ENCODE results near the gene TTLL7.

TTLL7 gene

DNA sequence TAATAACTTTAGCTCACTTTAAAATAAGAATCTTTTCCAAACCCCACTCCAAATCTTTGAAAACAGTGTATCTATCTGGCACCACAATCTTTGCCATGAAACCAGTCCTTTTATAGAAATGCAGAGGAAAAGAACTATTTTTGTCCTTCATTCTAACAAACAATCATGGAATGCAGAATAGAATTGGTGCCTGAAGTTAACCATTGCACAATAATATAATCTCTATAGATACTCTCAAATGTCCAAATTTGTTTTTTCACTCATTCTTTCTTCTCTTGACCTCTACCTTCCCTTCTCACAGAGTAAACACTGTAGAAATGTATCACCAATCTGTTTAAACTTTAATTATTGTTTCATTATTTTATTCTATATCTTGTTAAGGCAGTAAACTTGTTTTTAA lies 34.8 kb downstream of the TTLL7 start:
- in situ Hi-C loops (cut with HindIII; ENCODE audit: low sequenced_read_pairs), result no loop called here
- H3K4me3 ChIP-seq (ENCODE audit: low read depth, low read length), result no peak overlapping the region
- no peak for DNase-seq (ENCODE audit: low read depth)
- TF ChIP-seq, protein P1, sequence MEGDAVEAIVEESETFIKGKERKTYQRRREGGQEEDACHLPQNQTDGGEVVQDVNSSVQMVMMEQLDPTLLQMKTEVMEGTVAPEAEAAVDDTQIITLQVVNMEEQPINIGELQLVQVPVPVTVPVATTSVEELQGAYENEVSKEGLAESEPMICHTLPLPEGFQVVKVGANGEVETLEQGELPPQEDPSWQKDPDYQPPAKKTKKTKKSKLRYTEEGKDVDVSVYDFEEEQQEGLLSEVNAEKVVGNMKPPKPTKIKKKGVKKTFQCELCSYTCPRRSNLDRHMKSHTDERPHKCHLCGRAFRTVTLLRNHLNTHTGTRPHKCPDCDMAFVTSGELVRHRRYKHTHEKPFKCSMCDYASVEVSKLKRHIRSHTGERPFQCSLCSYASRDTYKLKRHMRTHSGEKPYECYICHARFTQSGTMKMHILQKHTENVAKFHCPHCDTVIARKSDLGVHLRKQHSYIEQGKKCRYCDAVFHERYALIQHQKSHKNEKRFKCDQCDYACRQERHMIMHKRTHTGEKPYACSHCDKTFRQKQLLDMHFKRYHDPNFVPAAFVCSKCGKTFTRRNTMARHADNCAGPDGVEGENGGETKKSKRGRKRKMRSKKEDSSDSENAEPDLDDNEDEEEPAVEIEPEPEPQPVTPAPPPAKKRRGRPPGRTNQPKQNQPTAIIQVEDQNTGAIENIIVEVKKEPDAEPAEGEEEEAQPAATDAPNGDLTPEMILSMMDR (IDR thresholded peaks at IDR 0.05; ENCODE audit: low read depth, low read length, missing control alignments), result no peak

DNA sequence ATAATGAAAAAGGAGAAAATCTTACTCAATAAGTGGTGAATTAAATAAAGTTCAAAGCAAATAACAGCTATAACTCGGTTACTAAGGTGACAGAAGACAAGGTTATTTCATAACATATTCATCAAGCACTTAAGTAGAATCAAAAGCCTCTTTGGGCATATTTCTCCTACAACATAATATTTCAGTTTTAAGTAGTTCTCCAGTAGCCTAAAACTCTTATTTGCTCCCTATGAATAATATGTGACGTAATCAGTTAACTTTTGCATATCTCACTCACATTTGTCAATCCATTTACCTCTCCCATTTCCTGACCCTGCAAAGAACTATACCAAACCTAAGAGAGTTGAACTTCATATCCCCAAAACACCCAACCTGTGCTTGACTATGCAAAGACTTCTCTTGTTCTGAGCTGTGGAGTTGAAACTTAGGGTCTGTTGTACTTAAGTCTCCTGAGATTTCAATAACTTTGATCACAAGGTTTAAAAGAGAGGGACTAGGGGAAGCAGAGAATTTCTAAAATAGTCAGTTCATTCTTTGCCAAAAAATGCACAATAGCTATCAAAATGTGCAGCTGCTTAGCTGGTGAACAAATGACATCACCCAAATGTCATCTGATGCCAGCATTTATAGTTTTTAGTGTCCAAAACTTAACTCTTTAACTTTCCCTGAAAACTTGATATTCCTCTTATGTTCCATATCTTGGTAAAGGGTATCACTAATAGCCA lies 37.2 kb downstream of the TTLL7 start:
- in situ Hi-C loops (cut with HindIII; ENCODE audit: low sequenced_read_pairs), result no loop called here
- no peak overlapping the region for H3K4me3 ChIP-seq (ENCODE audit: low read depth, low read length)
- no peak for DNase-seq (ENCODE audit: low read depth)
- TF ChIP-seq, protein P1 (IDR thresholded peaks at IDR 0.05; ENCODE audit: low read depth, low read length, missing control alignments), result no peak

DNA sequence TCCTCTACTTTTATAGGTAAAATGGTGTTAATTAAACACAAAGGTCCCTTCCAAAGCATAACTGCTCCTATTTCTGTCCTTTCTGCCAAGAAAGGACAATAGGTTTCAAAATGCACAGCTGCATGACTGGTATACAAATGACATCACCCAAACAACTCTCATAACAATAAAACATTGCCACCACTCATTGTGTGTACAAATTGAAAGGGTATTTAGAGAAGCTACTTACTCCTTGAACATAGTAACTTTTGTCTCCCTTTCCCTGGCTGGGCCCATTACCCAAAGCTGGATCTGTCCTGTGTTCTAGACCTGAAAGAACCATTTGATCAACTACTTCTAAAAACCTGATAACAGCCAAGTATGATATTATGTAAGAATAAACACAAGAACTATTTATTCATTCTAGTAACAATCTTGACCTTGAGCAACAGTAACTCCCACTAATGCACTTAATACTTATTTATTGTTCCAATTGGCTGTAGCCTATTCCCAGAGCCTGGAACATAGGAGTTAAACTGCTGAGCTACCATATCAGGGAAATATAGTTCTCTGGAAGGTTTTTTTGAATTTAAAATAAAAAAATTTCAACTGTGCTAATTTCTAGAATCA lies 38.2 kb downstream of the TTLL7 start:
- H3K4me3 ChIP-seq (ENCODE audit: low read depth, low read length), result no peak overlapping the region
- in situ Hi-C loops (cut with HindIII; ENCODE audit: low sequenced_read_pairs), result no loop called here
- DNase-seq (ENCODE audit: low read depth), result no peak
- TF ChIP-seq, protein P1 (IDR thresholded peaks at IDR 0.05; ENCODE audit: low read depth, low read length, missing control alignments), result no peak

DNA sequence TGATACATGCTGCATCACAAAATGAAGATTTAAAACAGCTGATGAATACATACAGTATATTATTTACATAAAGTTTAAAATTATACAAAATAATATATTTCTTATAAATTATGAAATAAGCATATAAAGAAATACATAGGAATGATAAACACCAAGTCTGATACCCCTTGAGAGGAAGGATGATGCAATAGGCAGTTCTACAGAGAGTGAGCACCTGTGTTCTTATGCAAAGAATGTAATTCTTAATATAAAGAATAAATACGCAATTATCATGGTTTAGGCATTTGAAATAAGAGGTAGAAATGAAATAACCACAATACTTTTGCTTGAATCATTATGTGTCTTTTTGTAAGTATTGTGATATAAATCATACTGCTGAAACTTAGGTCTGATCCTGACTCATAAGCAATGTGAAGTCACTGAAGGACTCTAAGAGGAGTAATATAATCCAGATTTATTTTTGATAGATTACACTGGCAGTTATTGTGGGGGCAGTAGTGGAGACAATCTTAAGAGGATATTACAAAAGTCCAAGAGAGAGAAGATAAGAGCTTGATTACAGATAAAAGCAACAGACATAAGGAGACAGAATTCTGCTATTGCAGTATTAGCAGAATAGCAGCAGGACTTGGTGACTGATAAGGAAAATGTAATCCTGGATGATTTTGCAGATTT lies 39.0 kb downstream of the TTLL7 start:
- DNase-seq (ENCODE audit: low read depth), result no peak
- in situ Hi-C loops (cut with HindIII; ENCODE audit: low sequenced_read_pairs), result no loop called here
- TF ChIP-seq, protein P1 (IDR thresholded peaks at IDR 0.05; ENCODE audit: low read depth, low read length, missing control alignments), result no peak
- H3K4me3 ChIP-seq (ENCODE audit: low read depth, low read length), result no peak overlapping the region

DNA sequence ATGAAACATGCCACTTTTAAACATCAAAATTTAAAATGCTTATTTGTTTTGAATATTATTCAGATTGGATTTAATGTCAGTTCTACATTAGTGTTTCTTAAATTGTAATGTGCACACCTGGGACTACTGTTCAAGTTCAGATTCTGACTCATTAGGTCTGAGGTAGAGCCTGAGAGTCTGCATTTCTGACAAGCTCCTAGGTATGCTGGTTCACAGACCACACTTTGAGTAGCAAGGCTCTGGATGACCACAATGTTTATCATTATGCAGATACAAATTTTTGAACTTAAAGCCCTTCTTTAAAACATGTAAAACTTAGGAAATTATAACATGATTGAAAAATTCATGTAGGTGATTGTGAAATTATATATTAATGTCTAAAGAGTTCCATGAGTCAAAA lies 40.2 kb downstream of the TTLL7 start:
- TF ChIP-seq, protein P1 (IDR thresholded peaks at IDR 0.05; ENCODE audit: low read depth, low read length, missing control alignments), result no peak
- in situ Hi-C loops (cut with HindIII; ENCODE audit: low sequenced_read_pairs), result no loop called here
- no peak for DNase-seq (ENCODE audit: low read depth)
- no peak overlapping the region for H3K4me3 ChIP-seq (ENCODE audit: low read depth, low read length)

DNA sequence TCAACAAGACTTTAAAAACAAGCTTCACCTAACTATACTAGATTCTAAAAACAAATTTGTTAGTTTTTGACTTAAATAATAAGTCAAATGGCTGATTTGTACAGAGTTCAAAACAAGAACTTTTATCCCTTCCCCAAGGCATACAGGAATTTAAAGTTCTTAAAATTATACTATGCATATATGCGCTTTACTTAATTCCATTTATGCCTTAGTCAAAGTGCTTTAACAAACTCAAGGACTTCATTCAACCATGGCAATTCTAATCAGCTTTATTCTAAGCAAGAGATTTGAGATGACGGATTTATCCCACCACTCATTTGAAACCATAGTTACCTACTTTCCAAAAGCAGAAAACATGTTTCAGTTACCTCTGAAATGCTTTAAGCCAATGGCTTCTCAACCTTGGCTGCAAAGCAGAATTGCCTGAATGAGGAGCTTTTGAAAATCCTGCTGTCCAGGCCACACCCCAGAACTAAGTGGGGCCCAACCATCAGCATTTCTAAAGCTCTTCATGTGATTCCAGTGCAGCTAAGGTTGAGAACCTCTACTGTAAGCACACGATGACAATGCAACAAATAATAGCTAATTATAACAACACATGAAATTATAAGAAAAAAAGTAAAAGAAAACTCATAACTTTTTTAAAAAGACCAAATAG lies 44.6 kb downstream of the TTLL7 start:
- TF ChIP-seq, protein P1 (IDR thresholded peaks at IDR 0.05; ENCODE audit: low read depth, low read length, missing control alignments), result no peak
- in situ Hi-C loops (cut with HindIII; ENCODE audit: low sequenced_read_pairs), result no loop called here
- no peak for DNase-seq (ENCODE audit: low read depth)
- no peak overlapping the region for H3K4me3 ChIP-seq (ENCODE audit: low read depth, low read length)
